Fibroblast of pulmonary artery (primary cell): ENCODE data around the gene KLHL26.
A peak's percentile ranks its signal among the peaks of the same experiment; 100 is the strongest.

Source experiments
- DNase-seq: peaks from one replicate; pipeline ENCODE4 v3.0.0-alpha.2; 2010; ENCODE audit warnings: low read depth
- H3K4me3 ChIP-seq: replicated peaks from 2 replicates; pipeline ENCODE4 v1.5.1; 2011; ENCODE audit warnings: low read depth, mild to moderate bottlenecking, control low read depth, low read length, moderate library complexity
- TF ChIP-seq, protein P1 (sequence below): IDR thresholded peaks from 2 replicates; pipeline ENCODE4 v1.5.1; 2011; ENCODE audit warnings: mild to moderate bottlenecking, control low read depth, low read length, inconsistent platforms; ENCODE audit errors: missing control alignments

Gene KLHL26

DNA sequence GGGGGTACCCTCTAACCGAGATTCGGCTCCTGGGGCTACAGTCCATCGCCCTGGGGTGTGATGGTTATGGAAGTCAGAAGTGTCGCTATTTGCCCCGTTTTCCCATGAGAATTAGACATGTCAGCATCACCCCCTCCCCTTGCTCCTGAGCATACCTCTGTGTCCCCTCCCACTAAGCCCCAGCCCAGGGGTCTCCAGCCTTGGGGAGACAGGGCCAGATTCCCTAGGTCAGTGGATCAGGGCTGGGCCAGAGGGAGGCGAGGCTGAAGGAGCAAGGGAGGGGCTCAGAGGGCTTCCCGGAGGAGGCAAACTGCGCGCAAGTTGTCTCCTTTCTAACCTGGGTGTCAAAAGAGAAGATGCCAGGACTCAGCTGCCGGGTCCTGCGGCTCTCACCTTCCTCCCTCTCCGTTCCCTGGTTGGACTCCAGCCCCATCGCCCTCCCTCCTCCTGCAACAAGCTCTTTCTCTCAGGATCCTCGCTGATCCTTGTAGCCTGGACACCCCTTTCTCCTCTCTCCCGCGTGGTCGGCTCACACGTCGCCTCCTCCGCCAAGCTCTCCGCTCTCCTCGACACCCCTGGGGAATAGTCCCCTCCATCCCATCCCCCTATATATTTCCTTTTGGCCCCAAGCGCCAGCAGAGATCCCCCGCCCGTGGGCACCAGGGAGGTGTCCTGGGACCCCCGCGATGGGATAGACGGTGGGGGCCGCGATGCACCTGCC lies 24.6 kb upstream of the KLHL26 start:
- TF ChIP-seq, protein P1, sequence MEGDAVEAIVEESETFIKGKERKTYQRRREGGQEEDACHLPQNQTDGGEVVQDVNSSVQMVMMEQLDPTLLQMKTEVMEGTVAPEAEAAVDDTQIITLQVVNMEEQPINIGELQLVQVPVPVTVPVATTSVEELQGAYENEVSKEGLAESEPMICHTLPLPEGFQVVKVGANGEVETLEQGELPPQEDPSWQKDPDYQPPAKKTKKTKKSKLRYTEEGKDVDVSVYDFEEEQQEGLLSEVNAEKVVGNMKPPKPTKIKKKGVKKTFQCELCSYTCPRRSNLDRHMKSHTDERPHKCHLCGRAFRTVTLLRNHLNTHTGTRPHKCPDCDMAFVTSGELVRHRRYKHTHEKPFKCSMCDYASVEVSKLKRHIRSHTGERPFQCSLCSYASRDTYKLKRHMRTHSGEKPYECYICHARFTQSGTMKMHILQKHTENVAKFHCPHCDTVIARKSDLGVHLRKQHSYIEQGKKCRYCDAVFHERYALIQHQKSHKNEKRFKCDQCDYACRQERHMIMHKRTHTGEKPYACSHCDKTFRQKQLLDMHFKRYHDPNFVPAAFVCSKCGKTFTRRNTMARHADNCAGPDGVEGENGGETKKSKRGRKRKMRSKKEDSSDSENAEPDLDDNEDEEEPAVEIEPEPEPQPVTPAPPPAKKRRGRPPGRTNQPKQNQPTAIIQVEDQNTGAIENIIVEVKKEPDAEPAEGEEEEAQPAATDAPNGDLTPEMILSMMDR = no peak
- H3K4me3 ChIP-seq = peak overlapping the region; percentile 14
- no peak for DNase-seq

DNA sequence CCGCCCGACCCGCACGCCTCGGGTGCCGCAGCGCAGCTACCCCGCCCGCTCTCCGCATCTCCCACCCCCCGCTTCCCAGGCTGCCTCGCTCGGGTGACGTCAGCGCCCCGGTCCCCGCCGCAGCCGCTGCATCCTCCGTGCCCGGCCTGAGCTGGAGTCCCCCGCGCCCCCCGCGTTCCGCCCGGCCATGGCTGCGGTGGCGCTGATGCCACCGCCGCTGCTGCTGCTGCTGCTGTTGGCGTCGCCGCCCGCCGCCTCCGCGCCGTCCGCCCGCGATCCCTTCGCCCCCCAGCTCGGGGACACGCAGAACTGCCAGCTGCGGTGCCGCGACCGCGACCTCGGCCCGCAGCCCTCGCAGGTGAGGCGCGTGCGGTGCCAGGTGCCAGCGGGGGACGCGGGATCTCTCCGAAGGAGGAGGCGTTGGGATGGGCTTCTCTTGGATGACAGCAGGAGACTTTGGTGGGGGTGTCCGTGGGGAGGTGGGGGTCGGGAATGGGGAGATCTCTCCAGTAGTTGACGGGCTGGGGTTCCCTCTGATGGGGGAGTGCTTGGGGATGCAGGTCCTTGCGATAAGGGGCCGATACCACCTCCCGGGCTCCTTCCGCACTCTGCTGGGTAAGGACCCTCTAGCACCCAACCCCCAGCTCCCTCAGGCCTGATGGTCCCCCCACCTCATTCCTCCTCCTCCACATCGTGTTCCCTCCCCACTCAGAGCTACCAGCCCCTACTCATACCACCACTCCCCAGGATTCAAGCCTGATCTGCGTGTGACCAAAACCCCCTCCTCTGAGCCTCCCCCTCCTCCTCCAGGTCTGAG lies 23.8 kb upstream of the KLHL26 start, which contains the start of gene TMEM59L:
Gene TMEM59L (plus strand): TSS at position 99 of the 817 bp plus-strand sequence. CDS start 89 bp downstream, at position 188.
- peak within 1 kb of the TSS; percentile 14 for H3K4me3 ChIP-seq
- TF ChIP-seq, protein P1 = no peak
- DNase-seq = no peak

DNA sequence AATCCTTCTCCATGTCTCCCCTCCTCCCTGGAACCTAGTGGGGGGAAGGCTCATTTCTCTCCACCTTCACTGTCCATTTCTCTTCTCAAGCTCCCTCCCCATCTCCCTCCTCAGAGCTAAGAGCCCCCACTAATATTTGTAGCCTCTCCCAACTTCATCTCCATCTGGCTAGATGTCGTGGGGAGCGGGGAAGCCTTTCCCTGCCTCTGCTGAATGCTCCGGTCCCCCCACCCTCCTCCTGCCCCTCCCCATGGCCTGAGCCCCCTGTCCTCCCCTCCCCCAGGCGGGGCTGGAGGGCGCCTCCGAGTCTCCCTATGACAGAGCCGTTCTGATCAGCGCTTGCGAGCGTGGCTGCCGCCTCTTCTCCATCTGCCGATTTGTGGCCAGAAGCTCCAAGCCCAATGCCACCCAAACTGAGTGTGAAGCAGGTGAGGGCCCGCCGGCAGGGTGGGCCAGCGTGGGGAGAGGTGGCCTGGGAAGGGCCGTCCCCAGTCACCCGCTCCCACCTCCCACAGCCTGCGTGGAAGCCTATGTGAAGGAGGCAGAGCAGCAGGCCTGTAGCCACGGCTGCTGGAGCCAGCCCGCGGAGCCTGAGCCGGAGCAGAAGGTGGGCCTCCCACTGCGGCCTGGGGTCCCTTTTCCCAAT lies 23.1 kb upstream of the KLHL26 start:
- TF ChIP-seq, protein P1 = no peak
- DNase-seq = no peak
- H3K4me3 ChIP-seq = no peak overlapping the region

DNA sequence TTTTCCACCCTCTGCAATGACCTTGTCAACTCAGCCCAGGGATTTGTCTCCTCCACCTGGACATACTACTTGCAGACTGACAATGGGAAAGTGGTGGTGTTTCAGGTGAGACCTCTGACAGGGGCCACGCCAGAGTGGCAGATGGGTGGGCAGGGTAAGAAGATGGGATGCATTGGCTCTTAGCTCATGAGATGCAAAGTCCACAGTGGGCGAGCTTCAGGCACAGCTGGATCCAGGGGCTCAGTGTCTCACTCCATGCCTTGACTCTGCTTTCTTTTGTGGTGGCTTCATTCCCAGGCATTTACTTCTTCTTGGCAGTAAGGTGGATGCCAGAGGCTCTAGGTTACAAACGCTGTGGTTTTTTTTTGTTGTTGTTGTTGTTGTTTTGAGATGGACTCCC lies 20.8 kb upstream of the KLHL26 start:
- DNase-seq = no peak
- no peak overlapping the region for H3K4me3 ChIP-seq
- TF ChIP-seq, protein P1 = no peak

DNA sequence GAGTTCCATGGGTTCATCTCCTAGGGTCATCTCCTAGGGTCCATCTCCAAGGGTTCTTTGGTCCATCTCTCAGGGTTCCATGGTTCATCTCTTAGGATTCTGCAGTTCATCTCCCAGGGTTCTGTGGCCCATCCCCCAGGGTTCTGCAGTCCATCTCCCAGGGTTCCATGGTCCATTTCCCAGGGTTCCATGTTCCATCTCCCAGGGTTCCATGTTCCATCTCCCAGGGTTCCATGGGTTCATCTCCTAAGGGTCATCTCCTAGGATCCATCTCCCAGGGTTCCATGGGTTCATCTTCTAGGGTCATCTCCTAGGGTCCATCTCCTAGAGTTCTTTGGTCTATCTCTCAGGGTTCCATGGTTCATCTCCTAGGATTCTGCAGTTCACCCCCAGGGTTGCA lies 19.3 kb upstream of the KLHL26 start:
- H3K4me3 ChIP-seq = no peak overlapping the region
- TF ChIP-seq, protein P1 = no peak
- DNase-seq = no peak

DNA sequence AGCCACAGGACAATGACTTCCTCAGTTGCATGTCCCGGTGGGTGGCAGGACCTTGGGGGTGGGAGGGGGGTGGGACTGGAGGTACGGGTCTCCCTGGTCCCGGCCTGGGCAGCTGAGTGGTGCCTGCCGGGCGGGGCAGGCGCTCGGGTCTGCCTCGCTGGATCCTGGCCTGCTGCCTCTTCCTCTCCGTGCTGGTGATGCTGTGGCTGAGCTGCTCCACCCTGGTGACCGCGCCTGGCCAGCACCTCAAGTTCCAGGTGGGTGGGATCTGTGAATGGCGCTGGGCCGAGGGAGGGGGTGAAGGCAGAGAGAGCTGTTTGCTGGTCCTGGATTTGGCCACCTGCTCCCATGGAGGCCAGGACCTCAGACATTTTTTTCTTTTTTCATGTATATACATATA lies 18.6 kb upstream of the KLHL26 start:
- no peak overlapping the region for H3K4me3 ChIP-seq
- DNase-seq = no peak
- TF ChIP-seq, protein P1 = no peak
